ENCODE measurements around the gene SHISAL2A. TPM values are rescaled to one million over a fixed set of nuclear protein-coding genes. Genes with fewer than 3 reads are reported as not detected.

SHISAL2A gene
- total and polyA plus RNA-seq, 2 of the 4 experiments (the other 2 are of a cell fraction): not detected

DNA sequence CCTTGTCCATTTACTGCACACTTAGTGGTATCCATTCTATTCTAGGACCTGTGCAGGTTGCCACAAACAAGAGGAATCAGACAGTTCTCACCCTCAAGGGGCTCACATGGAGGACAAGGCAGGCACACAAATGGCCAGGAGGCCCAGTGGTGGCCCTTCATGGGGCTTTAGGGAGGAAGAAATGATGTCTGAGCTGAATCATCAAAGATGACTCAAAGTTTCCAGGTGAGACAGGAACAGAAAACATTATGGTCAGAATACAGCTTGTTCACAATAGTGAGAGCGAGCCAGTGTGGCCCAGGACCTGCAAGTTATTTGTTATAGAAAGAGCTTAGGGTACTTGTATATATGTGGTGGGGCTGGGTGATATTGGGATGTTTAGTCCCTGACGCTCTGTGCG lies 26.4 kb downstream of the SHISAL2A start:
- Histone ChIP-seq H2AK5ac (ENCODE audit: low read depth, low read length) (no peak overlapping the region), H3K79me1 (ENCODE audit: low read depth in 1 of 2, low read length in 2 of 2) (no peaks in the 10 kb centered on the region), H4K91ac (ENCODE audit: insufficient read depth, low read depth, low read length) (no peak overlapping the region), H2AFZ (replicated peaks; ENCODE audit: low read length, poor library complexity) (no peak overlapping the region), H2BK15ac (ENCODE audit: low read depth, low read length) (no peak overlapping the region), H3K9me3 (ENCODE audit: control insufficient read depth, insufficient read depth, low read length) (no peaks in the 10 kb centered on the region), H3K9ac (ENCODE audit: low read depth, low read length) (no peak overlapping the region), H4K20me1 (ENCODE audit: insufficient read depth, low read length) (no peaks in the 10 kb centered on the region), H3K14ac (replicated peaks; ENCODE audit: low read depth, low read length) (no peak overlapping the region), H3K4me1 (ENCODE audit: control insufficient read depth, insufficient read depth, low read length) (peaks cover 5% of the 10 kb centered on the region; the same call in 1 of the 2 replicates), H3K36me3 (ENCODE audit: control insufficient read depth, insufficient read depth, low read length) (no peaks in the 10 kb centered on the region), H3K56ac (ENCODE audit: extremely low read depth, insufficient read depth, low read length) (no peak overlapping the region), H3K9me1 (ENCODE audit: insufficient read depth, low read length) (peaks cover 5% of the 10 kb centered on the region; the same call in 1 of the 2 replicates), H2BK120ac (ENCODE audit: low read depth, low read length) (no peak overlapping the region), H3K4ac (ENCODE audit: low read depth, low read length) (no peak overlapping the region), H3K23ac (ENCODE audit: low read depth, low read length) (no peak overlapping the region), H2BK20ac (ENCODE audit: low read depth, low read length) (no peak overlapping the region), H3K27me3 (ENCODE audit: control insufficient read depth, insufficient read depth, low read length) (peaks cover 13% of the 10 kb centered on the region; the same call in 1 of the 2 replicates), H3K18ac (ENCODE audit: low read depth, low read length) (no peak overlapping the region), H2AK9ac (replicated peaks; ENCODE audit: low read depth, low read length, poor library complexity) (no peak overlapping the region), H4K8ac (ENCODE audit: low read depth in 2 of 2, low read length in 2 of 2) (no peak overlapping the region), H4K5ac (ENCODE audit: low read depth, low read length) (no peak overlapping the region), H3K4me3 (ENCODE audit: insufficient read depth, low read depth, low read length) (no peak overlapping the region), H2BK5ac (ENCODE audit: low read depth, low read length, poor library complexity, severe bottlenecking) (no peak overlapping the region), H3K4me2 (ENCODE audit: low read depth, low read length) (no peak overlapping the region), H3K27ac (ENCODE audit: insufficient read depth, low read length) (no peak overlapping the region)
- ChIA-PET POLR2A (ENCODE audit: unreplicated experiment) (no interaction called here), CTCF (no interaction called here)
- no CpG with 5 or more reads among the region's 3 CpGs for WGBS, 2 experiments (ENCODE audit: extremely low coverage in 2 of 2, insufficient read length in 1 of 2)
- DNase-seq: no peak
- ATAC-seq (ENCODE audit: low read depth): no peak
- dilution Hi-C loops (cut with HindIII; ENCODE audit: low sequenced_read_pairs, unreplicated experiment): no loop called here
- intact Hi-C loops (cut with micrococcal nuclease): no loop called here
- in situ Hi-C loops (cut with MboI; ENCODE audit: low sequenced_read_pairs): no loop called here
- TF ChIP-seq FOS (IDR thresholded peaks at IDR 0.05; ENCODE audit: low read depth, low read length): no peak
- TF ChIP-seq CTCF (conservative IDR thresholded peaks at IDR 0.05; ENCODE audit: low read depth, low read length): no peak
- TF ChIP-seq SMC3 (IDR thresholded peaks at IDR 0.05; ENCODE audit: low read depth, low read length): no peak
- no peak for TF ChIP-seq POLR2A (IDR thresholded peaks at IDR 0.05; ENCODE audit: low read depth, low read length)
- TF ChIP-seq MAFK (IDR thresholded peaks at IDR 0.05; ENCODE audit: low read depth, low read length): no peak
- TF ChIP-seq RFX5 (IDR thresholded peaks at IDR 0.05; ENCODE audit: low read depth, low read length): no peak
- no peak for TF ChIP-seq MAZ (IDR thresholded peaks at IDR 0.05; ENCODE audit: borderline replicate concordance, low read depth, low read length)
- no peak for TF ChIP-seq ELK1 (IDR thresholded peaks at IDR 0.05; ENCODE audit: borderline replicate concordance, low read depth, low read length)
- no peak for TF ChIP-seq MXI1 (IDR thresholded peaks at IDR 0.05; ENCODE audit: borderline replicate concordance, low read depth, low read length)
- TF ChIP-seq RCOR1 (IDR thresholded peaks at IDR 0.05; ENCODE audit: insufficient replicate concordance, low read length): no peak
- no peak for TF ChIP-seq BHLHE40 (IDR thresholded peaks at IDR 0.05; ENCODE audit: low read depth, low read length)
- no peak for TF ChIP-seq CHD1 (IDR thresholded peaks at IDR 0.05; ENCODE audit: low read depth, low read length)
- TF ChIP-seq USF2 (IDR thresholded peaks at IDR 0.05; ENCODE audit: low read depth, low read length): no peak
- no TSS peak for BruUV-seq (replicated peaks)
